ENCODE results near the gene ACTL10. TPM values are rescaled to one million over a fixed set of nuclear protein-coding genes. Genes with fewer than 3 reads are reported as not detected.
A peak's percentile ranks its signal among the peaks of the same experiment; 100 is the strongest.

Gene ACTL10
- total RNA-seq, 1 donor from 2014 or later: 1.1 TPM

- no peak for TF ChIP-seq EZH2 (IDR thresholded peaks at IDR 0.05; ENCODE audit: insufficient read depth, low read length)
- no peak for TF ChIP-seq CTCF (IDR thresholded peaks at IDR 0.05; ENCODE audit: insufficient read depth, low read depth, low read length)
- DNase-seq (ENCODE audit: low read depth) (no peak), FAIRE-seq (no peak)
- H3K27ac Mint-ChIP-seq (ENCODE audit: unreplicated experiment): peak overlapping the region; percentile 75
- H3K27me3 ChIP-seq (ENCODE audit: insufficient read depth, low read length): no peaks in the 10 kb centered on the region
- H3K4me2 ChIP-seq (ENCODE audit: low read length): peak overlapping the region; percentile 84
- H4K20me1 ChIP-seq (ENCODE audit: insufficient read depth, low read length): peaks cover 14% of the 10 kb centered on the region
- H3K27ac ChIP-seq (ENCODE audit: low read depth, low read length): no peak overlapping the region
- no peaks in the 10 kb centered on the region for H3K36me3 Mint-ChIP-seq (ENCODE audit: low read depth, unreplicated experiment)
- peaks cover 3% of the 10 kb centered on the region for H3K27me3 Mint-ChIP-seq (ENCODE audit: low read depth, unreplicated experiment)
- peak overlapping the region; percentile 87 for H2AFZ ChIP-seq (ENCODE audit: low read depth, low read length)
- H3K4me3 ChIP-seq (ENCODE audit: insufficient read depth, low read depth, low read length): peak overlapping the region; percentile 54
- H3K4me3 Mint-ChIP-seq (ENCODE audit: unreplicated experiment): peak overlapping the region; percentile 87
- H3K9ac ChIP-seq (ENCODE audit: low read length): peak overlapping the region; percentile 34
- H3K79me2 ChIP-seq (ENCODE audit: insufficient read depth, low read length): peaks cover 10% of the 10 kb centered on the region
- H3K9me3 Mint-ChIP-seq (ENCODE audit: unreplicated experiment): no peaks in the 10 kb centered on the region
- H3K4me1 ChIP-seq (ENCODE audit: insufficient read depth, low read length): peaks cover 22% of the 10 kb centered on the region
- H3K9me3 ChIP-seq (ENCODE audit: insufficient read depth, low read depth, low read length): no peaks in the 10 kb centered on the region
- H3K4me1 Mint-ChIP-seq (ENCODE audit: low read depth, unreplicated experiment): peaks cover 7% of the 10 kb centered on the region
- H3K36me3 ChIP-seq (ENCODE audit: insufficient read depth, low read length): no peaks in the 10 kb centered on the region
Observed at GRCh38 chr20:33686984-33687366, 20.2 kb downstream of the ACTL10 start.

GRCh38 chr20:33687370-33687915 is 20.7 kb downstream of the ACTL10 start:
- H3K27me3 ChIP-seq (ENCODE audit: insufficient read depth, low read length): no peaks in the 10 kb centered on the region
- H3K4me3 Mint-ChIP-seq (ENCODE audit: unreplicated experiment): peak overlapping the region; percentile 87
- peaks cover 10% of the 10 kb centered on the region for H4K20me1 ChIP-seq (ENCODE audit: insufficient read depth, low read length)
- H3K4me2 ChIP-seq (ENCODE audit: low read length): peak overlapping the region; percentile 16
- H3K9ac ChIP-seq (ENCODE audit: low read length): no peak overlapping the region
- H3K27ac Mint-ChIP-seq (ENCODE audit: unreplicated experiment): peak overlapping the region; percentile 75
- H3K36me3 ChIP-seq (ENCODE audit: insufficient read depth, low read length): no peaks in the 10 kb centered on the region
- no peak for FAIRE-seq
- no peak overlapping the region for H3K4me3 ChIP-seq (ENCODE audit: insufficient read depth, low read depth, low read length)
- DNase-seq (ENCODE audit: low read depth): no peak
- H3K27me3 Mint-ChIP-seq (ENCODE audit: low read depth, unreplicated experiment): peaks cover 3% of the 10 kb centered on the region
- H3K4me1 ChIP-seq (ENCODE audit: insufficient read depth, low read length): peaks cover 22% of the 10 kb centered on the region
- no peak for TF ChIP-seq CTCF (IDR thresholded peaks at IDR 0.05; ENCODE audit: insufficient read depth, low read depth, low read length)
- TF ChIP-seq EZH2 (IDR thresholded peaks at IDR 0.05; ENCODE audit: insufficient read depth, low read length): no peak
- H3K27ac ChIP-seq (ENCODE audit: low read depth, low read length): no peak overlapping the region
- H3K9me3 Mint-ChIP-seq (ENCODE audit: unreplicated experiment): no peaks in the 10 kb centered on the region
- peaks cover 7% of the 10 kb centered on the region for H3K4me1 Mint-ChIP-seq (ENCODE audit: low read depth, unreplicated experiment)
- no peaks in the 10 kb centered on the region for H3K9me3 ChIP-seq (ENCODE audit: insufficient read depth, low read depth, low read length)
- H3K36me3 Mint-ChIP-seq (ENCODE audit: low read depth, unreplicated experiment): peaks cover 2% of the 10 kb centered on the region
- peaks cover 10% of the 10 kb centered on the region for H3K79me2 ChIP-seq (ENCODE audit: insufficient read depth, low read length)
- H2AFZ ChIP-seq (ENCODE audit: low read depth, low read length): no peak overlapping the region

Data from astrocyte (in vitro differentiated cells and primary cell).